Choroid plexus epithelial cell (primary cell): ENCODE data around the gene KIF3B.
A peak's percentile ranks its signal among the peaks of the same experiment; 100 is the strongest.
"Not testable (repeated sequence)": the region's sequence is repeated elsewhere in the genome, so short reads cannot be mapped to it uniquely, and the experiment has no call there.

Experiments used
- DNase-seq: peaks from one replicate; pipeline ENCODE4 v3.0.0-alpha.2; 2010; ENCODE audit warnings: low read depth
- H3K4me3 ChIP-seq: 2 replicates; pipeline ENCODE4 v1.5.1; 2011; ENCODE audit warnings: low read depth, mild to moderate bottlenecking, control low read depth, low read length, moderate library complexity
- TF ChIP-seq, protein P1 (sequence below): conservative IDR thresholded peaks from 2 replicates; pipeline ENCODE4 v1.5.1; 2011; ENCODE audit warnings: low read depth, mild to moderate bottlenecking, control low read depth, inconsistent platforms, low read length, moderate library complexity

The KIF3B gene

DNA sequence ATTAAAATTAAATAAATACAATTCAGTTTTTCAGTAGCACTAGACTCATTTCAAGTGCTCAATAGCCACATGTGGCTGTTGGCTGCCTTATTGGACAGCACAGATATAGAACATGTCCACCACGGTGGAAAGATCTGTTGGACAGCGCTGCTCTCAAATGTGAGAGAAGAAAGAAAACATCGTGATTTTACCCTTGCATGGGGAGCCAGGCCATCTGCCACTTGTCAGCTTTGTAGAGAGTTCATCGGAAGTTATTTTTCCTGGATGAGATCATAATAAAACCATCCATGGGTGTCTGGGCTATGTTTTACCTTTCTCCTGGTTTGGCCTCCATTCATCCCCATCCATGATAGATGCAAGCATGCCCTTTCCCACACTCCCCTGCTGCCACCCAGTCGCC, 5.8 kb upstream of the KIF3B start:
- DNase-seq, result no peak
- TF ChIP-seq, protein P1, sequence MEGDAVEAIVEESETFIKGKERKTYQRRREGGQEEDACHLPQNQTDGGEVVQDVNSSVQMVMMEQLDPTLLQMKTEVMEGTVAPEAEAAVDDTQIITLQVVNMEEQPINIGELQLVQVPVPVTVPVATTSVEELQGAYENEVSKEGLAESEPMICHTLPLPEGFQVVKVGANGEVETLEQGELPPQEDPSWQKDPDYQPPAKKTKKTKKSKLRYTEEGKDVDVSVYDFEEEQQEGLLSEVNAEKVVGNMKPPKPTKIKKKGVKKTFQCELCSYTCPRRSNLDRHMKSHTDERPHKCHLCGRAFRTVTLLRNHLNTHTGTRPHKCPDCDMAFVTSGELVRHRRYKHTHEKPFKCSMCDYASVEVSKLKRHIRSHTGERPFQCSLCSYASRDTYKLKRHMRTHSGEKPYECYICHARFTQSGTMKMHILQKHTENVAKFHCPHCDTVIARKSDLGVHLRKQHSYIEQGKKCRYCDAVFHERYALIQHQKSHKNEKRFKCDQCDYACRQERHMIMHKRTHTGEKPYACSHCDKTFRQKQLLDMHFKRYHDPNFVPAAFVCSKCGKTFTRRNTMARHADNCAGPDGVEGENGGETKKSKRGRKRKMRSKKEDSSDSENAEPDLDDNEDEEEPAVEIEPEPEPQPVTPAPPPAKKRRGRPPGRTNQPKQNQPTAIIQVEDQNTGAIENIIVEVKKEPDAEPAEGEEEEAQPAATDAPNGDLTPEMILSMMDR, result no peak
- no peak overlapping the region for H3K4me3 ChIP-seq

DNA sequence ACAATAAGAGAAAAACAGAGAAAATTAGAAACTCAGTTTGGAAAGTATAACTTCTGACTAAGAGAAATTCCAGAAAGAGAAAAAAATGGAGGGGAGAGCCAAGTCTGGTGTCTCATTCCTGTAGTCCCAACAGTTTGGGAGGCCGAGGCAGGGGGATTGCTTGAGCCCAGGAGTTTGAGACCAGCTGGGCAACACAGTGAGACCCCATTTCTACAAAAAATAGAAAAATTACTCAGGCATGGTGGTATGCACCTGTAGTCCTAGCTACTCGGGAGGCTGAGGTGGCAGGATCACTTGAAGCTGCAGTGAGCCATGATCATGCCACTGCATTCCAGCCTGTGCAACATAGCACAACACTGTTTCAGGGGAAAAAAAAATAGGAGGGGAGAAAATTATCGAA, 3.1 kb upstream of the KIF3B start:
- DNase-seq, result no peak
- H3K4me3 ChIP-seq, result no peak overlapping the region
- TF ChIP-seq, protein P1, result no peak

DNA sequence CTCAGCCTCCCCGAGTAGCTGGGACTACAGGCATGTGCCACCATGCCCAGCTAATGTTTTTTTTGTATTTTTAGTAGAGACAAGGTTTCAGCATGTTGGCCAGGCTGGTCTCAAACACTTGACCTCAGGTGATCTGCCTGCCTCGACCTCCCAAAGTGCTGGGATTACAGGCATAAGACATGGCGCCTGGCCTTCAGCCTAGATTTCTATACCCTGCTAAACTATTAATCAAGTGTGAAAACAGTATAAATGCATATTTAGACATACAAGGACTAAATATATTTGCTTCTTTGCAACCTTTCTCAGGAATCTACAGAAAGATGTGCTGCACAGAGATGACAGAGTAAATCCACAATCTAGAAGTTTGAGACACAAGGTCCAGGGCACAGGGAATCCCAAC, 2.3 kb upstream of the KIF3B start:
- not testable (repeated sequence) for H3K4me3 ChIP-seq, DNase-seq

DNA sequence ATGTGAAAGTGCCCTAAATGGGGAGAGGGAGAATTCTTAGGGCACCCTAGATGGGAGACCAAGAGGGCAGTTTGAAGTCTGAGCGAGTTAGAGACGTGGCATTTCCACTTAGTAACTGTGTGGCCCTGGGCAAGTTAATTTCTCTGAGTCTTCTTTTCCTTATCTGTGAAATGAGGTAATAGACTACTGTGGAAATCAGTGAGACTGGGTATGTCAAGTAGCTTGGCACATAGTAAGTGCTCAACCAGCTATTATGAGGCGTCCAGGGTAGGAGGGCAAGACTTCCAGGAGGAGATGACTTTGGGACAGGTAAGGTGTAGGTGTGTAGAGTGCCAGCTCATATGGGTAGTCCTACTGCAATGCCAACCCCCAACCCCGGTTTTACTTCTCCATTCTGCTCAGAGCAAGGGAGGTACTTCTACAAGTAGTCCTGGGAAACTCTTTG, 770 bp downstream of the KIF3B start:
- peak overlapping the region; percentile 95 for H3K4me3 ChIP-seq
- TF ChIP-seq, protein P1, result no peak
- peak; percentile 18 for DNase-seq

DNA sequence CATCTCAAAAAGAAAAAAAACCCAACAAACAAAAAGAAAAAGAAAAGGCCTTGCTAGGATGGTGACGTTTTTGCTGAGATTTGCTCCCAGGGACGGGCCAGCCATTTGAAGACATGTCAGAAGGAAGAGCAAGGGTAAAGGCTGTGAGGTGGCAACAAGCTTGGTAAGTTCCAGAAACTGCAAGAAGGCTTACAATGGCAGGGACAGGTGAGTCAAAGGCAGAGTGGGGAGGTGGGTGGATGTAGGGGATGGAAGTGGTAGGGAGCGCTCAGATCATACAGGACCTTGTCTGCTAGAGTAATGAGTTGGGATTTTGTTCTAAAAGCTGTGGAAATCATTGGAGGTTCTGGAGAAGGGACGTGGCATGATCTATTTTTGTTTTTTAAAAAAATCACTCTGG, 4.3 kb downstream of the KIF3B start:
- TF ChIP-seq, protein P1, result no peak
- DNase-seq, result no peak
- H3K4me3 ChIP-seq, result no peak overlapping the region

DNA sequence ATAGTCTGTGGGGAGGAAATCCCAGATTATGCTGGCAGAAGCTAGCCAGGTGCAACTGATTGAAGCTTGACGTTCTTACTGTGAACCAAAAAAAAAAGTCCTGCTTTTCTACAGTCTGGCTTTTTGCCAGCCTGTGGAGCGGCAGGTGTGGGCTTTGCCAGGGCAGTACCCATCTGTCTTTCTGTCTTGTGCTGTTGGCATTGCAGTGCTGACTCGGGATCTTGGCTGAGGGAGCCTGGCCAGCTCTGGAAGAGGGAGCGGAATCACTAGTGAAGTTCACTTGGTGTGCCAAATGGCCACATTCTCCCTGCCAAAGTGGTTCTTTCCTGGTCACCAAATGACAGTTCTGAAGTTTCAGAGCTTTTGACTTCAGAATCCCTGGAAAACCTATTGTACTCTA, 5.0 kb downstream of the KIF3B start:
- TF ChIP-seq, protein P1, result no peak
- no peak overlapping the region for H3K4me3 ChIP-seq
- no peak for DNase-seq

DNA sequence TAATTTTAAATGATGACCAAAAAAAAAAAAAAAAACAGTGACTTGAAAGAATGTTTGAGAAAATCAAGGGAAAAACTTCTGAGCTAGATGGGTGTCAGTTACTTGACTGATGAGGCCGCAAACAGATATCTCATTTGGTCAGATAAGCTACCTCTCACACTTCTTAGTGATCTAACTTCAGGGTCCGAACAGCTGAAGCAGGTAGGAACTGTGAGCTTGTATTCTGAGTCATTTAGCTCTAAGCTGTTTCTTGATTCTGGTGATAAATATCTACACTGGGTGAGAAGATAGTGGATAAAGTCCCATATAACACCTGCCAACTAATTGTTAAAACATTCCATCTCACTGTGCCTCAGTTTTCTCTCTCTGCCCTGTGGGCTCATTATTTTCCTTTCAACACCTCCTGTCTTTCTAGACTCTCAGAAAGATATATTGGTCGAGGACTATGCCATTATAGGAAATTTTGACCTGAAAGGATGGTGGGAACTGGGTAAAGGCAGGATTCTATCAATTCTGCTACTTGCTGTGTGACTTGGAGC, 7.7 kb downstream of the KIF3B start:
- TF ChIP-seq, protein P1, result no peak
- no peak overlapping the region for H3K4me3 ChIP-seq
- DNase-seq, result no peak
